GM21723 (cell line): ENCODE measurements around the gene ATP2B3.

Experiments used
- ATAC-seq: cut with Tn5 transposase; IDR thresholded peaks from one replicate; pipeline ENCODE4 v1.9.1; 2021; ENCODE audit warnings: mild to moderate bottlenecking, moderate library complexity; ENCODE audit not compliant: unreplicated experiment

ATP2B3 gene

GRCh38 chrX:153488231-153488914 is 29.1 kb upstream of the ATP2B3 start:
- no peak for ATAC-seq

GRCh38 chrX:153490217-153490930 is 27.1 kb upstream of the ATP2B3 start:
- ATAC-seq: no peak

GRCh38 chrX:153491351-153491914 is 26.0 kb upstream of the ATP2B3 start:
- ATAC-seq: no peak

GRCh38 chrX:153491918-153492317 is 25.5 kb upstream of the ATP2B3 start:
- ATAC-seq: no peak

- no peak for ATAC-seq
Measured at GRCh38 chrX:153492543-153492942, 24.9 kb upstream of the ATP2B3 start.

- no peak for ATAC-seq
Measured at GRCh38 chrX:153493085-153493484, 24.4 kb upstream of the ATP2B3 start.

GRCh38 chrX:153494061-153494460 is 23.4 kb upstream of the ATP2B3 start:
- no peak for ATAC-seq

- no peak for ATAC-seq
Measured at GRCh38 chrX:153494541-153495361, 22.7 kb upstream of the ATP2B3 start, which contains the start of gene BGN. Gene BGN (plus strand): TSS chrX:153494980. CDS start chrX:153504632, 9,652 bp downstream.

- no peak for ATAC-seq
Measured at GRCh38 chrX:153495362-153495751, 22.1 kb upstream of the ATP2B3 start.

GRCh38 chrX:153495903-153496589 is 21.4 kb upstream of the ATP2B3 start:
- ATAC-seq: no peak

GRCh38 chrX:153496590-153496959 is 20.9 kb upstream of the ATP2B3 start:
- ATAC-seq: no peak

- ATAC-seq: no peak
Measured at GRCh38 chrX:153498453-153498852, 19.0 kb upstream of the ATP2B3 start.

GRCh38 chrX:153499341-153499740 is 18.1 kb upstream of the ATP2B3 start:
- no peak for ATAC-seq

- no peak for ATAC-seq
Measured at GRCh38 chrX:153499876-153500275, 17.6 kb upstream of the ATP2B3 start.

GRCh38 chrX:153500676-153501280 is 16.7 kb upstream of the ATP2B3 start:
- no peak for ATAC-seq

GRCh38 chrX:153501530-153501929 is 15.9 kb upstream of the ATP2B3 start:
- no peak for ATAC-seq

- ATAC-seq: no peak
Measured at GRCh38 chrX:153502131-153502530, 15.3 kb upstream of the ATP2B3 start.

GRCh38 chrX:153502796-153503195 is 14.6 kb upstream of the ATP2B3 start:
- no peak for ATAC-seq

GRCh38 chrX:153504445-153505016 is 12.9 kb upstream of the ATP2B3 start:
- ATAC-seq: no peak

GRCh38 chrX:153505361-153505760 is 12.1 kb upstream of the ATP2B3 start:
- no peak for ATAC-seq
